Measurements from ENCODE around the gene MYO1D.

DNA sequence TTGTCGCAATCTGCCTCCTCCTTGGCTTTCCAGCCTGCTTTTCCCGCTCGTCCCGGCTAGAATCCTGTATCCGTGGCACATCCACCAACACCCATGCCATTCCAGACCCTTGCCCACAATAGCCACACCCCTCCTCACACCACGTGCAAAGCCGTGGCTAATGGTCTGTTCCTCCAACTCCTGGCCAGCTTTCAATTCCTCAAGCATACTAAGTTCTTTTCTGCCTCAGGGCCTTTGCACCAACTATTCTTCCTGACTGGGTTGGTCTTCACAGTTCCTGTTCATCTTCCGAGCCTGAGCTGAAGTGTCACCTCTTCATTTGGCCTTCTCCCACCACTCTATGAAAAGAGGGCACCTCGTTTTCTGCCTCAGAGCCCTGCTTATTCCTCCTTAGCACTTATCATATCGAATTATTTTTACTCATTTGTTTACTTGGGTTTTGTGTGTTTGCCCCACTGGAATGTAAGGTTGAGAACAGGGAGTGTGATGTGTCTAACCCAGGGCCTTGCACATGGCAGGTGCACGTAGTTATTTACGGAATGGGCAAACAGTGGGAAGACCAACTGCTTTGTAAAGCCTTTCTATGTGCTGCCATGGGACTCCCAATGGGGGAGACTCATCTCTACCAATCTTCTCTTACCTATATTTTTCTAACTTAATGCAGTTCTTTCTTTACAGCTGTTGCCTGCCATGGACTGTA is 321.2 kb downstream of the MYO1D start:
- TF ChIP-seq, protein P1, sequence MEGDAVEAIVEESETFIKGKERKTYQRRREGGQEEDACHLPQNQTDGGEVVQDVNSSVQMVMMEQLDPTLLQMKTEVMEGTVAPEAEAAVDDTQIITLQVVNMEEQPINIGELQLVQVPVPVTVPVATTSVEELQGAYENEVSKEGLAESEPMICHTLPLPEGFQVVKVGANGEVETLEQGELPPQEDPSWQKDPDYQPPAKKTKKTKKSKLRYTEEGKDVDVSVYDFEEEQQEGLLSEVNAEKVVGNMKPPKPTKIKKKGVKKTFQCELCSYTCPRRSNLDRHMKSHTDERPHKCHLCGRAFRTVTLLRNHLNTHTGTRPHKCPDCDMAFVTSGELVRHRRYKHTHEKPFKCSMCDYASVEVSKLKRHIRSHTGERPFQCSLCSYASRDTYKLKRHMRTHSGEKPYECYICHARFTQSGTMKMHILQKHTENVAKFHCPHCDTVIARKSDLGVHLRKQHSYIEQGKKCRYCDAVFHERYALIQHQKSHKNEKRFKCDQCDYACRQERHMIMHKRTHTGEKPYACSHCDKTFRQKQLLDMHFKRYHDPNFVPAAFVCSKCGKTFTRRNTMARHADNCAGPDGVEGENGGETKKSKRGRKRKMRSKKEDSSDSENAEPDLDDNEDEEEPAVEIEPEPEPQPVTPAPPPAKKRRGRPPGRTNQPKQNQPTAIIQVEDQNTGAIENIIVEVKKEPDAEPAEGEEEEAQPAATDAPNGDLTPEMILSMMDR (IDR thresholded peaks at IDR 0.05) = no peak
- no peak for TF ChIP-seq POLR2A (IDR thresholded peaks at IDR 0.05)
